K562 (cell line): ENCODE results near the gene TCAP. TPM values are rescaled to one million over a fixed set of nuclear protein-coding genes. Genes with fewer than 3 reads are reported as not detected.
A peak's percentile ranks its signal among the peaks of the same experiment; 100 is the strongest.

Experiments used
- ATAC-seq: fragments of 200-7000 bp; cut with Tn5 transposase; 3 replicates; pipeline ENCODE4 v1.9.1; 2020; ENCODE audit warnings: moderate library complexity
- BruUV-seq: library from RNA; stranded (reverse); fragments of 400-500 nt; replicated peaks from 2 replicates; lab custom pipeline; 2021; lab: Mats Ljungman, UMichigan
- CTCF ChIA-PET: fragments of 300-600 bp; formaldehyde crosslinking; extraction: SDS; loops from one replicate; lab custom pipeline; 2021; ENCODE audit warnings: low intra/inter-chr PET ratio; lab: Yijun Ruan, JAX
- POLR2A ChIA-PET: fragments of 300-600, 350-650 bp; sonication (Branson Sonifier 250); formaldehyde crosslinking; extraction: SDS; loops from one replicate; lab custom pipeline; 2021; ENCODE audit warnings: antibody characterized with exemption, inconsistent platforms; lab: Yijun Ruan, JAX
- DNase-seq, 4 experiments: peaks; one replicate each; pipeline versions ENCODE4 v3.0.0 to v3.0.0-alpha.2; 2011 to 2018; ENCODE audit warnings: low spot score in 3 of 4, mixed read lengths in 3 of 4; ENCODE audit errors: extremely low read depth in 1 of 4
- FAIRE-seq: peaks from 2 replicates; lab custom pipeline; 2011; peaks lifted over from hg19 to GRCh38; lab: Jason Lieb, UNC
- H2AFZ ChIP-seq: 2 replicates; pipeline ENCODE4 v1.6.0; 2011; ENCODE audit warnings: low read depth, low read length, control low read depth, inconsistent platforms
- H3K27ac ChIP-seq: fragments of 200-600 bp; 3 replicates; pipeline ENCODE4 v1.8.0; 2011; ENCODE audit warnings: low read depth, mild to moderate bottlenecking, control low read depth, inconsistent platforms, low read length, moderate library complexity, mixed read lengths; ENCODE audit errors: extremely low read depth
- H3K27me3 ChIP-seq, 2 experiments: fragments of 300-600 bp in 1 of 2; 2 replicates in 1 of 2; 3 replicates in 1 of 2; pipeline versions ENCODE4 v1.6.0 to v1.8.0; 2011; ENCODE audit warnings: inconsistent platforms in 2 of 2, low read length in 2 of 2, mild to moderate bottlenecking in 1 of 2, mixed read lengths in 1 of 2, moderate library complexity in 1 of 2; ENCODE audit not compliant: control insufficient read depth in 2 of 2, insufficient read depth in 2 of 2
- H3K36me3 ChIP-seq: fragments of 300-600 bp; 3 replicates; pipeline ENCODE4 v1.8.0; 2011; ENCODE audit warnings: mild to moderate bottlenecking, low read length, inconsistent platforms; ENCODE audit not compliant: control insufficient read depth, insufficient read depth
- H3K4me1 ChIP-seq, 2 experiments: fragments of 200-600 bp in 1 of 2; replicated peaks in 1 of 2; 2 replicates in 1 of 2; 3 replicates in 1 of 2; pipeline versions ENCODE4 v1.5.1 to v1.8.0; 2011; ENCODE audit warnings: inconsistent platforms in 2 of 2, low read length in 2 of 2, mild to moderate bottlenecking in 1 of 2, mixed read lengths in 1 of 2, moderate library complexity in 1 of 2; ENCODE audit not compliant: control insufficient read depth in 2 of 2, insufficient read depth in 2 of 2
- H3K4me2 ChIP-seq: 2 replicates; pipeline ENCODE4 v1.6.1; 2011; ENCODE audit warnings: low read length, control low read depth, inconsistent platforms, mixed read lengths; ENCODE audit not compliant: insufficient read depth
- H3K4me3 ChIP-seq: fragments of 200-600 bp; sonication (generic), shearing (Covaris generic); 2 replicates; pipeline ENCODE4 v1.5.1; 2016; ENCODE audit warnings: control low read depth, inconsistent platforms
- H3K79me2 ChIP-seq: fragments of 200-600 bp; 3 replicates; pipeline ENCODE4 v1.8.0; 2011; ENCODE audit warnings: low read length, inconsistent platforms; ENCODE audit not compliant: control insufficient read depth, insufficient read depth
- H3K9ac ChIP-seq, 2 experiments: 2 replicates each; pipeline versions ENCODE4 v1.6.0 to v1.6.1; 2011; ENCODE audit warnings: low read depth in 2 of 2, low read length in 2 of 2, control low read depth in 1 of 2, inconsistent platforms in 1 of 2, mild to moderate bottlenecking in 1 of 2, mixed read lengths in 1 of 2; ENCODE audit not compliant: insufficient read depth in 1 of 2
- H3K9me1 ChIP-seq: one replicate; pipeline ENCODE4 v1.6.0; 2011; ENCODE audit warnings: inconsistent platforms, mild to moderate bottlenecking, low read length, moderate library complexity; ENCODE audit not compliant: control insufficient read depth, insufficient read depth
- H3K9me3 ChIP-seq: replicated peaks from 2 replicates; pipeline ENCODE4 v1.5.1; 2011; ENCODE audit warnings: low read depth, low read length, inconsistent platforms; ENCODE audit not compliant: control insufficient read depth, insufficient read depth
- H4K20me1 ChIP-seq: replicated peaks from 2 replicates; pipeline ENCODE4 v1.6.1; 2011; ENCODE audit warnings: low read length, inconsistent platforms, mixed read lengths; ENCODE audit not compliant: control insufficient read depth, insufficient read depth
- FUS ChIP-seq: fragments of 200-400 bp; formaldehyde crosslinking; optimal IDR thresholded peaks from 2 replicates; pipeline ENCODE3; 2017; ENCODE audit warnings: low read depth, low read length
- NELFE ChIP-seq: IDR thresholded peaks from 2 replicates; pipeline ENCODE4 v1.6.1; 2011; ENCODE audit warnings: mild to moderate bottlenecking; ENCODE audit not compliant: insufficient read depth, insufficient read length
- POLR2G ChIP-seq: fragments of 200-400 bp; formaldehyde crosslinking; IDR thresholded peaks from 2 replicates; pipeline ENCODE4 v1.6.1; 2017; ENCODE audit warnings: low read depth, mild to moderate bottlenecking, antibody characterized with exemption, low read length, moderate library complexity
- TAL1 ChIP-seq: fragments of 450-650 bp; IDR thresholded peaks from 2 replicates; pipeline ENCODE4 v1.6.1; 2016; ENCODE audit warnings: mild to moderate bottlenecking
- USF2 ChIP-seq: sonication (generic); formaldehyde crosslinking; IDR thresholded peaks from 2 replicates; pipeline ENCODE4 v1.5.0; 2020; ENCODE audit warnings: missing genetic modification reagents
- WGBS: fragments of 100-300 bp; shearing (Covaris generic); methylation state at CpG from one replicate; pipeline ENCODE4 v1.1.6; 2016; ENCODE audit warnings: low coverage, mixed read lengths; ENCODE audit not compliant: insufficient coverage; ENCODE audit errors: missing lambda C conversion rate; 5-methylcytosine and 5-hydroxymethylcytosine counted together
- in situ Hi-C: fragments of 300-500 bp; cut with MboI; formaldehyde crosslinking; loops from 4 replicates; pipeline ENCODE4 v1.15.0; 2018; ENCODE audit warnings: inconsistent platforms, mixed read lengths
- intact Hi-C: fragments of 100-400 bp; cut with micrococcal nuclease; formaldehyde crosslinking; loops from 2 replicates; pipeline ENCODE4 v1.14.2; 2022
- polyA plus RNA-seq, 8 experiments: library from polyadenylated mRNA; depleted of rRNA in 4 of 8; stranded (reverse) in 5 of 8; unstranded in 3 of 8; fragments of >200 nt; fragmentation: Nextera tagmentation in 2 of 8; fragmentation: Illumina TruSeq in 1 of 8; extraction: Ambion mirVana in 2 of 8; extraction: Trizol in 1 of 8; gene quantifications; 2 replicates each; pipeline versions ENCODE4 v1.2.1 to v1.2.3, GENCODE V29; 2011 to 2014; ENCODE audit warnings: inconsistent platforms in 1 of 8, missing spikeins in 1 of 8
- total RNA-seq, 7 experiments: library from RNA; depleted of rRNA in 6 of 7; stranded (reverse); fragments of >200 nt in 6 of 7; fragmentation: Illumina TruSeq in 2 of 7; extraction: Trizol in 2 of 7; gene quantifications; 2 replicates each; pipeline versions ENCODE4 v1.2.1 to v1.2.3, GENCODE V29; 2011 to 2021; ENCODE audit warnings: low replicate concordance in 1 of 7
- TF ChIP-seq, protein P1 (sequence below), 3 experiments: IDR thresholded peaks in 2 of 3; conservative IDR thresholded peaks in 1 of 3; 2 replicates each; pipeline ENCODE4 v1.5.1; 2011 to 2012; ENCODE audit warnings: low read length in 3 of 3, mild to moderate bottlenecking in 3 of 3, control low read depth in 2 of 3, improper control_type of control experiment in 1 of 3, inconsistent platforms in 1 of 3, low read depth in 1 of 3, mixed read lengths in 1 of 3, moderate library complexity in 1 of 3; ENCODE audit not compliant: insufficient read depth in 2 of 3
- TF ChIP-seq, protein P2 (sequence below): sonication (generic); formaldehyde crosslinking; IDR thresholded peaks from 2 replicates; pipeline ENCODE4 v1.9.0; 2022; ENCODE audit warnings: mild to moderate bottlenecking, missing genetic modification reagents
- TF ChIP-seq, protein P3 (sequence below), 3 experiments: fragments of 200-800 bp in 1 of 3; sonication (Bioruptor generic) in 1 of 3; sonication (generic) in 1 of 3; formaldehyde crosslinking in 1 of 3; IDR thresholded peaks; 2 replicates each; pipeline versions ENCODE4 v1.6.1 to v1.8.0; 2016 to 2022; ENCODE audit warnings: mild to moderate bottlenecking in 2 of 3, missing compliant biosample characterization in 2 of 3, missing genetic modification characterization in 2 of 3, missing genetic modification reagents in 1 of 3

Gene TCAP
- total and polyA plus RNA-seq, 9 of the 15 experiments (the other 6 are each of a cell fraction or from before 2014, with no cell fraction given): 0.33 to 1.4 (median 0.82) TPM; not detected in 2

DNA sequence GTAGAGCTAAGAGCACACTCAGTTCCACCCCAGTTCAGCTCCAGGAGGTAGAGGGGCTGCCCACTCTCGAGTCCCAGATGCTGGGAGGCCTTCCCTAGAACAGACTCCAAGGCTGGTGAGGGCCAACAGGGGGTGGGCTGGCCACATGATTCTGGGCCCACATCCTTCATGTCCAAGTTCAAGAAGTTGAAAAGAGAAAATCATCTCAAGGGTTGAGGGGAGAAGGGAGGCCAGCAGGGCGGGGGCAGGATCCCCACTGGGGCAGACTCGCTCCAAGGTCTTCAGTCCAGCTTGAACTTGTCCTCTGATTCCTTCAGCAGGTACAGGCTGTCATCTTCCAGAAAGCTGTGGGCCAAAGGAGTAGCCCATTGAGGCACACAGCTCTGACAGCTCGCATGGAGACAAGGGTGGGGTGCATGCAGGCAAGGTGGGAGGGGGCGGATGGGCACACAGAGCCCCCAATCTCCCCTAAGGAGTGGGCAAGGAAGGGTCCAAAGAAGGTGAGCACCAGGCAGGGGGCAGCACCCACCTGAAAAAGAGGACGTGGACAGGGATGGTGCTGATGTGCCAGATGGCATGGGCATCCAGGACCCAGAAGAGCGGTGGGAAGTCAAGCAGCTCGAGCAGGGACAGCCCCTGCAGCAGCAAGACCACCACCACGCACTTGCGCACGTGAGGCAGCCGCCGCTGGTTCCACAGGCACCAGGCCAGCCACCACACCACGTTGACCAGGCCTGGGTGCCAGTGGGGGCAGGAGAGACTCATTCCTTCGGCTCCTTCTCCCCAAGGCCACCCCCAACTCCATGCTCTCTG lies 7.6 kb downstream of the TCAP start:
- Histone ChIP-seq H3K27me3 (no peaks in the 10 kb centered on the region), H3K4me3 (no peak overlapping the region), H3K9me3 (no peaks in the 10 kb centered on the region), H3K4me1 (peaks cover 32 to 90% of the 10 kb centered on the region in 2 experiments; a peak in 4 of 5 replicates), H4K20me1 (no peaks in the 10 kb centered on the region; the same call in 1 of the 2 replicates), H3K9ac (peak overlapping the region in 1 of 2 experiments; percentile 57; a peak in 1 of 4 replicates), H3K27ac (no peak overlapping the region), H2AFZ (no peak overlapping the region), H3K36me3 (peaks cover 7% of the 10 kb centered on the region; the same call in 2 of the 3 replicates), H3K4me2 (no peak overlapping the region), H3K79me2 (peaks cover 13% of the 10 kb centered on the region; the same call in 2 of the 3 replicates), H3K9me1 (no peaks in the 10 kb centered on the region)
- TF ChIP-seq FUS (no peak), NELFE (no peak), POLR2G (0 out of 2 replicates have a peak, but pooled peaks have one; percentile 26), TAL1 (no peak), USF2 (CRISPR knock-in tag) (no peak)
- TF ChIP-seq, protein P1, sequence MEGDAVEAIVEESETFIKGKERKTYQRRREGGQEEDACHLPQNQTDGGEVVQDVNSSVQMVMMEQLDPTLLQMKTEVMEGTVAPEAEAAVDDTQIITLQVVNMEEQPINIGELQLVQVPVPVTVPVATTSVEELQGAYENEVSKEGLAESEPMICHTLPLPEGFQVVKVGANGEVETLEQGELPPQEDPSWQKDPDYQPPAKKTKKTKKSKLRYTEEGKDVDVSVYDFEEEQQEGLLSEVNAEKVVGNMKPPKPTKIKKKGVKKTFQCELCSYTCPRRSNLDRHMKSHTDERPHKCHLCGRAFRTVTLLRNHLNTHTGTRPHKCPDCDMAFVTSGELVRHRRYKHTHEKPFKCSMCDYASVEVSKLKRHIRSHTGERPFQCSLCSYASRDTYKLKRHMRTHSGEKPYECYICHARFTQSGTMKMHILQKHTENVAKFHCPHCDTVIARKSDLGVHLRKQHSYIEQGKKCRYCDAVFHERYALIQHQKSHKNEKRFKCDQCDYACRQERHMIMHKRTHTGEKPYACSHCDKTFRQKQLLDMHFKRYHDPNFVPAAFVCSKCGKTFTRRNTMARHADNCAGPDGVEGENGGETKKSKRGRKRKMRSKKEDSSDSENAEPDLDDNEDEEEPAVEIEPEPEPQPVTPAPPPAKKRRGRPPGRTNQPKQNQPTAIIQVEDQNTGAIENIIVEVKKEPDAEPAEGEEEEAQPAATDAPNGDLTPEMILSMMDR (IDR thresholded peaks at IDR 0.05 in 2 of 3, conservative IDR thresholded peaks at IDR 0.05 in 1 of 3; ENCODE audit: insufficient read depth in 2 of 3, low read depth in 1 of 3, low read length in 3 of 3): peak in 1 of 3 experiments; percentile 30; a peak in 1 of 6 replicates
- TF ChIP-seq, protein P2, sequence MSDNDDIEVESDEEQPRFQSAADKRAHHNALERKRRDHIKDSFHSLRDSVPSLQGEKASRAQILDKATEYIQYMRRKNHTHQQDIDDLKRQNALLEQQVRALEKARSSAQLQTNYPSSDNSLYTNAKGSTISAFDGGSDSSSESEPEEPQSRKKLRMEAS (CRISPR knock-in tag): 0 out of 2 replicates have a peak, but pooled peaks have one; percentile 19
- TF ChIP-seq, protein P3, sequence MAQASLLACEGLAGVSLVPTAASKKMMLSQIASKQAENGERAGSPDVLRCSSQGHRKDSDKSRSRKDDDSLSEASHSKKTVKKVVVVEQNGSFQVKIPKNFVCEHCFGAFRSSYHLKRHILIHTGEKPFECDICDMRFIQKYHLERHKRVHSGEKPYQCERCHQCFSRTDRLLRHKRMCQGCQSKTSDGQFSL (CRISPR knock-in tag; IDR thresholded peaks at IDR 0.05): 0 out of 2 replicates have a peak, but pooled peaks have one; percentile 1
- TF ChIP-seq, protein P3 (tag; IDR thresholded peaks at IDR 0.05): no peak
- WGBS: 66% methylated on average over 15 of the region's 15 CpGs
- in situ Hi-C loops (loop anchor here (5.0 kb wide), 1 partner anchor 50 kb away; no protein-coding TSS in a partner anchor), intact Hi-C loops (loop anchor here (1.0 to 5.0 kb wide), 2 partner anchors 50 to 80 kb away; no protein-coding TSS in a partner anchor)
- FAIRE-seq (no peak), DNase-seq (no peak), ATAC-seq (no peak)
- ChIA-PET POLR2A (interaction anchor here (0.7 to 1.0 kb wide), 3 partner anchors 15 to 39 kb away, joined by 3 to 4 read pairs (median 4); partner anchors contain the start of gene PGAP3), CTCF (interaction anchor here (0.9 to 8.3 kb wide), 3 partner anchors 51 to 125 kb away, joined by 3 to 131 read pairs (median 4); no protein-coding TSS in a partner anchor)
- no TSS peak for BruUV-seq
